ENCODE data around the gene GSTO1. TPM values are rescaled to one million over a fixed set of nuclear protein-coding genes. Genes with fewer than 3 reads are reported as not detected.

GSTO1 gene
- total RNA-seq, 1 donor from 2014 or later = 131 TPM

DNA sequence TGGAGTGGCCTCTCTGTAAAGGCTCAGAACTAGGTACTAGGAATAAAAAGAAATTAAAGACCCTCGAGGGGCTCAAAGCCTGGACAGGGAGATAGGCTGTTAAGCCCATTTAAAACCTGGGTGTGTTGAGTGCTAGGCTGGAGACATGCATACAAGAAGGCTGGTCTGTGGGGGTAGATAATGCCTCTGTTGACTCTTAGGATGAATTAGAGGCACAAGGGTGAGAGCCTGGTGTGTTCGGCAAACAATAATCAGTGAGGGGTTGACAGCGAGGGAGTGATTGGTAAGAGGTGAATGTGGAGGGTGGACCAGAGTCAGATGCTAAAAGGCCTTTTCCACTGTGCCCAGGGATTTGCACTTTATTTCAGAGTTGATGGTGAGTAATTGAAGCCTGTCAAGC is 27.0 kb downstream of the GSTO1 start:
- Mint-ChIP-seq H3K4me1 (ENCODE audit: low read depth, unreplicated experiment) (no peaks in the 10 kb centered on the region), H3K36me3 (ENCODE audit: low read depth, unreplicated experiment) (no peaks in the 10 kb centered on the region), H3K27ac (ENCODE audit: unreplicated experiment) (no peak overlapping the region), H3K4me3 (ENCODE audit: unreplicated experiment) (no peak overlapping the region), H3K9me3 (ENCODE audit: unreplicated experiment) (no peaks in the 10 kb centered on the region), H3K27me3 (ENCODE audit: low read depth, unreplicated experiment) (peaks cover 3% of the 10 kb centered on the region)
- no peak overlapping the region for H2AFZ ChIP-seq (ENCODE audit: low read depth, low read length)
- FAIRE-seq = no peak
- H3K9me3 ChIP-seq (ENCODE audit: insufficient read depth, low read depth, low read length) = no peaks in the 10 kb centered on the region
- TF ChIP-seq CTCF (IDR thresholded peaks at IDR 0.05; ENCODE audit: insufficient read depth, low read depth, low read length) = no peak
- TF ChIP-seq EZH2 (IDR thresholded peaks at IDR 0.05; ENCODE audit: insufficient read depth, low read length) = no peak
- no peak overlapping the region for H3K27ac ChIP-seq (ENCODE audit: low read depth, low read length)
- H3K4me1 ChIP-seq (ENCODE audit: insufficient read depth, low read length) = no peaks in the 10 kb centered on the region
- no peak overlapping the region for H3K4me2 ChIP-seq (ENCODE audit: low read length)
- no peak overlapping the region for H3K4me3 ChIP-seq (ENCODE audit: insufficient read depth, low read depth, low read length)
- no peak for DNase-seq (ENCODE audit: low read depth)
- no peaks in the 10 kb centered on the region for H3K27me3 ChIP-seq (ENCODE audit: insufficient read depth, low read length)
- H3K79me2 ChIP-seq (ENCODE audit: insufficient read depth, low read length) = no peaks in the 10 kb centered on the region
- no peaks in the 10 kb centered on the region for H4K20me1 ChIP-seq (ENCODE audit: insufficient read depth, low read length)
- H3K36me3 ChIP-seq (ENCODE audit: insufficient read depth, low read length) = no peaks in the 10 kb centered on the region
- no peak overlapping the region for H3K9ac ChIP-seq (ENCODE audit: low read length)

DNA sequence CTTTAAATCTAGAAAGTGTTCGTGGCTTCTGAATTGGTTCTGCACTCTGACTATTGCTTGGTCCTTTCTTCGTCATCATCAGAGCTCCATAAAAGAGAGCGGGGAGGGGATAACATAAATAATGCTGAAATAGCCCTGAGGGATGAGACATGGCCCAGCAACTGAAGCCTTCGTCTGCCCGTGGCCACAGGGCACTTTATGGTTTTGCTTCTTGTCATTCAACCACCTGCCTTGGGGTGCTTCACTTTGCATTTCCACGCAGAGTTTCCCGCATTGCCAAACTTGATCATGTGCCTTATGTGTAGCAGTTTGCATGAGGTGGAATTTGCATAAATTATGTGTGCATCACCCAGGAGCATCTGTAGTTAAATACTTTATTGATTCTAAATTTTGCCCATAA is 30.2 kb downstream of the GSTO1 start:
- TF ChIP-seq CTCF (IDR thresholded peaks at IDR 0.05; ENCODE audit: insufficient read depth, low read depth, low read length) (no peak), EZH2 (IDR thresholded peaks at IDR 0.05; ENCODE audit: insufficient read depth, low read length) (no peak)
- no peaks in the 10 kb centered on the region for H3K27me3 Mint-ChIP-seq (ENCODE audit: low read depth, unreplicated experiment)
- Histone ChIP-seq H3K36me3 (ENCODE audit: insufficient read depth, low read length) (no peaks in the 10 kb centered on the region), H2AFZ (ENCODE audit: low read depth, low read length) (no peak overlapping the region), H4K20me1 (ENCODE audit: insufficient read depth, low read length) (no peaks in the 10 kb centered on the region), H3K4me1 (ENCODE audit: insufficient read depth, low read length) (no peaks in the 10 kb centered on the region), H3K27me3 (ENCODE audit: insufficient read depth, low read length) (no peaks in the 10 kb centered on the region), H3K4me2 (ENCODE audit: low read length) (no peak overlapping the region), H3K27ac (ENCODE audit: low read depth, low read length) (no peak overlapping the region), H3K9ac (ENCODE audit: low read length) (no peak overlapping the region), H3K79me2 (ENCODE audit: insufficient read depth, low read length) (no peaks in the 10 kb centered on the region), H3K4me3 (ENCODE audit: insufficient read depth, low read depth, low read length) (no peak overlapping the region), H3K9me3 (ENCODE audit: insufficient read depth, low read depth, low read length) (no peaks in the 10 kb centered on the region)
- no peak overlapping the region for H3K4me3 Mint-ChIP-seq (ENCODE audit: unreplicated experiment)
- no peaks in the 10 kb centered on the region for H3K36me3 Mint-ChIP-seq (ENCODE audit: low read depth, unreplicated experiment)
- FAIRE-seq (no peak), DNase-seq (ENCODE audit: low read depth) (no peak)
- no peaks in the 10 kb centered on the region for H3K9me3 Mint-ChIP-seq (ENCODE audit: unreplicated experiment)
- H3K27ac Mint-ChIP-seq (ENCODE audit: unreplicated experiment) = no peak overlapping the region
- H3K4me1 Mint-ChIP-seq (ENCODE audit: low read depth, unreplicated experiment) = no peaks in the 10 kb centered on the region

DNA sequence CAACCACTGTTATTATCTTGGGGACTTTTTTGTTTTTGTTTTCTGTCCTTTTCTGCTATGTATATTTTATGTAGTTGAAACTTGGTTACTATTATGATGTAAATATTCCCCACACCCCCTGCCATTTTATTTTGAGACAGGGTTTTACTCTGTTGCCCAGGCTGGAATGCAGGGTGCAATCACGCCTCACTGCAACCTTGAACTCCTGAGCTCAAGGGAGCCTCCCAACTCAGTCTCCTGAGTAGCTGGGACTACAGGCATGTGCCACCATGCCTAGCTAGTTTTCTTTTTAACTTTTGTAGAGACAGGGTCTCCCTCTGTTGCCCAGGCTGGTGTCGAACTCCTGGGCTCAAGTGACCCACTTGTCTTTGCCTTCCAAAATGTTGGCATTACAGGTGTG is 32.2 kb downstream of the GSTO1 start:
- Histone ChIP-seq H4K20me1 (ENCODE audit: insufficient read depth, low read length) (no peaks in the 10 kb centered on the region), H3K9me3 (ENCODE audit: insufficient read depth, low read depth, low read length) (no peaks in the 10 kb centered on the region), H2AFZ (ENCODE audit: low read depth, low read length) (no peak overlapping the region), H3K27me3 (ENCODE audit: insufficient read depth, low read length) (no peaks in the 10 kb centered on the region), H3K4me3 (ENCODE audit: insufficient read depth, low read depth, low read length) (no peak overlapping the region), H3K4me1 (ENCODE audit: insufficient read depth, low read length) (peaks cover 2% of the 10 kb centered on the region), H3K27ac (ENCODE audit: low read depth, low read length) (no peak overlapping the region), H3K79me2 (ENCODE audit: insufficient read depth, low read length) (no peaks in the 10 kb centered on the region), H3K36me3 (ENCODE audit: insufficient read depth, low read length) (no peaks in the 10 kb centered on the region), H3K9ac (ENCODE audit: low read length) (no peak overlapping the region), H3K4me2 (ENCODE audit: low read length) (no peak overlapping the region)
- FAIRE-seq (no peak), DNase-seq (ENCODE audit: low read depth) (no peak)
- H3K27me3 Mint-ChIP-seq (ENCODE audit: low read depth, unreplicated experiment) = no peaks in the 10 kb centered on the region
- no peaks in the 10 kb centered on the region for H3K9me3 Mint-ChIP-seq (ENCODE audit: unreplicated experiment)
- no peak overlapping the region for H3K4me3 Mint-ChIP-seq (ENCODE audit: unreplicated experiment)
- H3K4me1 Mint-ChIP-seq (ENCODE audit: low read depth, unreplicated experiment) = no peaks in the 10 kb centered on the region
- H3K36me3 Mint-ChIP-seq (ENCODE audit: low read depth, unreplicated experiment) = no peaks in the 10 kb centered on the region
- H3K27ac Mint-ChIP-seq (ENCODE audit: unreplicated experiment) = no peak overlapping the region
- TF ChIP-seq CTCF (IDR thresholded peaks at IDR 0.05; ENCODE audit: insufficient read depth, low read depth, low read length) = no peak
- no peak for TF ChIP-seq EZH2 (IDR thresholded peaks at IDR 0.05; ENCODE audit: insufficient read depth, low read length)

All from astrocyte (in vitro differentiated cells and primary cell).